HL-60/S4 (cell line): ENCODE measurements around the gene TK1.
"Not testable (repeated sequence)": the region's sequence is repeated elsewhere in the genome, so short reads cannot be mapped to it uniquely, and the experiment has no call there.

ENCODE experiments used
- in situ Hi-C: fragments of 300-500 bp; cut with MboI; formaldehyde crosslinking; loops from 2 replicates; pipeline ENCODE4 v1.14.3; 2022; ENCODE audit warnings: low sequenced_read_pairs

Gene TK1

GRCh38 chr17:78180083-78180482, 6.8 kb downstream of the TK1 start:
- in situ Hi-C loops = no loop called here

GRCh38 chr17:78179372-78179771, 7.5 kb downstream of the TK1 start:
- in situ Hi-C loops = no loop called here

GRCh38 chr17:78176548-78177025, 10.3 kb downstream of the TK1 start:
- in situ Hi-C loops = no loop called here

- in situ Hi-C loops = no loop called here
Observed at GRCh38 chr17:78175643-78175981, 11.2 kb downstream of the TK1 start.

GRCh38 chr17:78174870-78175642, 11.8 kb downstream of the TK1 start:
- in situ Hi-C loops = no loop called here

GRCh38 chr17:78174346-78174869, 12.4 kb downstream of the TK1 start:
- in situ Hi-C loops = no loop called here

- in situ Hi-C loops = no loop called here
Observed at GRCh38 chr17:78173097-78173715, 13.6 kb downstream of the TK1 start.

GRCh38 chr17:78172249-78173051, 14.4 kb downstream of the TK1 start:
- in situ Hi-C loops = no loop called here

- in situ Hi-C loops = not testable (repeated sequence)
Observed at GRCh38 chr17:78171591-78172248, 15.1 kb downstream of the TK1 start.

- in situ Hi-C loops = no loop called here
Observed at GRCh38 chr17:78170692-78171590, 15.9 kb downstream of the TK1 start.

GRCh38 chr17:78168903-78169793, 17.7 kb downstream of the TK1 start:
- in situ Hi-C loops = no loop called here

- in situ Hi-C loops = no loop called here
Observed at GRCh38 chr17:78168242-78168902, 18.5 kb downstream of the TK1 start, which contains the start of gene SYNGR2. TSS of gene SYNGR2 (plus strand) at chr17:78168581. CDS start at chr17:78168617, 36 bp downstream.

GRCh38 chr17:78166416-78166815, 20.4 kb downstream of the TK1 start:
- in situ Hi-C loops = no loop called here

GRCh38 chr17:78164748-78165607, 21.9 kb downstream of the TK1 start:
- in situ Hi-C loops = no loop called here

GRCh38 chr17:78163881-78164747, 22.7 kb downstream of the TK1 start:
- in situ Hi-C loops = no loop called here

GRCh38 chr17:78159575-78160158, 27.2 kb downstream of the TK1 start:
- in situ Hi-C loops = no loop called here
